Large intestine (tissue), 3 donors: ENCODE results near the gene TCEANC2. TPM values are rescaled to one million over a fixed set of nuclear protein-coding genes. Genes with fewer than 3 reads are reported as not detected.

Experiments
- DNase-seq, 2 donors: peaks; one replicate each; pipeline versions ENCODE4 v3.0.0 to v3.0.0-alpha.2; 2013
- H3K27ac ChIP-seq: one replicate; pipeline ENCODE4 v1.5.1; 2013; ENCODE audit warnings: low read length
- H3K27me3 ChIP-seq: 2 replicates; pipeline ENCODE4 v1.6.1; 2013; ENCODE audit warnings: low read length; ENCODE audit not compliant: control insufficient read depth, insufficient read depth
- H3K36me3 ChIP-seq: 2 replicates; pipeline ENCODE4 v1.6.1; 2013; ENCODE audit warnings: low read length; ENCODE audit not compliant: control insufficient read depth, insufficient read depth
- H3K4me1 ChIP-seq: one replicate; pipeline ENCODE4 v1.6.1; 2013; ENCODE audit warnings: low read length; ENCODE audit not compliant: control insufficient read depth, insufficient read depth
- H3K4me3 ChIP-seq: one replicate; pipeline ENCODE4 v1.5.1; 2013; ENCODE audit warnings: low read length
- H3K9me3 ChIP-seq: one replicate; pipeline ENCODE4 v1.6.1; 2013; ENCODE audit warnings: mild to moderate bottlenecking, low read depth, low read length, moderate library complexity; ENCODE audit not compliant: control insufficient read depth
- WGBS: methylation state at CpG from one replicate; pipeline ENCODE4 v1.1.5; 2013; ENCODE audit warnings: low lambda C conversion rate; ENCODE audit not compliant: insufficient coverage; 5-methylcytosine and 5-hydroxymethylcytosine counted together
- polyA plus RNA-seq: library from polyadenylated mRNA; unstranded; fragments of 120-200 nt; gene quantifications from one replicate; pipeline ENCODE4 v1.2.1, GENCODE V29; 2013

The TCEANC2 gene
- polyA plus RNA-seq, 1 donor, result 5.6 TPM

GRCh38 chr1:54052431-54052933 is 926 bp upstream of the TCEANC2 start:
- Histone ChIP-seq H3K4me3 (peak overlapping the region; percentile 90), H3K27ac (peak overlapping the region; percentile 96), H3K27me3 (no peaks in the 10 kb centered on the region), H3K9me3 (no peaks in the 10 kb centered on the region), H3K4me1 (peaks cover 10% of the 10 kb centered on the region), H3K36me3 (no peaks in the 10 kb centered on the region)
- DNase-seq, result peak; percentile 42 to 75
- WGBS, result no CpG with 5 or more reads among the region's 23 CpGs

- Histone ChIP-seq H3K9me3 (no peaks in the 10 kb centered on the region), H3K36me3 (no peaks in the 10 kb centered on the region), H3K4me1 (peaks cover 7% of the 10 kb centered on the region), H3K4me3 (peak overlapping the region; percentile 90), H3K27ac (peak overlapping the region; percentile 96), H3K27me3 (no peaks in the 10 kb centered on the region)
- WGBS, result no CpG with 5 or more reads among the region's 21 CpGs
- no peak for DNase-seq
Observed at GRCh38 chr1:54053745-54054437, 483 bp downstream of the TCEANC2 start.

DNA sequence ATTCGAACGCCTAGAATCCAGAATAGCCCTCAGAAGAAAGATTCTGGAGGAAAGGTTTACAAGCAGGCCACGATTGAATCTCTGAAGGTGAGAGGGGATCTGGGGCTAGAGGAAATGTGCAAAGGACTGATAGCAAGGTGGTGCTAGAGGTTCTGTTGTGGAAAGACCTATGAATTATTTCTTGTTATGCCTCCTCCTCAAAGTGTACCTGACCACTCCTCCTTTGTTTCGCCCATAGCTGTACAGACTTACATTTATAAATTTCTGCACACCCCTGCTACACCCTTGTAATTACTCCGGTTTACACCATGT is 986 bp downstream of the TCEANC2 start:
- 66% methylated on average over 2 of the region's 5 CpGs for WGBS
- Histone ChIP-seq H3K4me1 (peaks cover 7% of the 10 kb centered on the region), H3K27ac (no peak overlapping the region), H3K27me3 (no peaks in the 10 kb centered on the region), H3K4me3 (peak overlapping the region; percentile 90), H3K36me3 (no peaks in the 10 kb centered on the region), H3K9me3 (no peaks in the 10 kb centered on the region)
- peak in 1 of 2 donors; percentile 26 for DNase-seq

DNA sequence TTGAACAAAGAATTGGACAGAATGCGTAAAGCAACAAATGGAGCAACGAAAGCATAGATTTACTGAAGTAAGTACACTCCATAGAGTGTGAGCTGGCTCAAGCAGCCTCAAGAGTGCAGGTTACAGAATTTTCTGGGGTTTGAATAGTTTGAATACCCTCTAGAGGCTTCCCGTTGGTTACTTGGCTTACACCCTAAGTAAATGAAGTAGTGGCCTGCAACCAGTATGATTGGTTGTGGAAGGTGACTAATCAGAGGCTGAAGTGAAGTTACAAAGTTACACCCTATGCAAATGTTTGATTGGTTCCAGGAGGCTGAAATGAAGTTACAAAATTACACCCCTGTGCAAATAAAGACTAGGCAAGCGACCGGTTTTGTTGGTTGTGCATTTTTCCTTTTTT is 10.9 kb downstream of the TCEANC2 start:
- 100% methylated on average over 2 of the region's 5 CpGs for WGBS

GRCh38 chr1:54069791-54070170 is 16.4 kb downstream of the TCEANC2 start:
- DNase-seq, result no peak
- Histone ChIP-seq H3K9me3 (no peaks in the 10 kb centered on the region), H3K36me3 (peaks cover 3% of the 10 kb centered on the region), H3K4me3 (no peak overlapping the region), H3K4me1 (peaks cover 15% of the 10 kb centered on the region), H3K27me3 (no peaks in the 10 kb centered on the region), H3K27ac (no peak overlapping the region)
- WGBS, result no CpG with 5 or more reads among the region's 1 CpG

More for the DNA sequence above, 10.9 kb downstream of the TCEANC2 start:
- Histone ChIP-seq H3K9me3 (no peaks in the 10 kb centered on the region), H3K4me1 (no peaks in the 10 kb centered on the region), H3K36me3 (no peaks in the 10 kb centered on the region), H3K4me3 (no peak overlapping the region), H3K27me3 (no peaks in the 10 kb centered on the region), H3K27ac (no peak overlapping the region)
- no peak for DNase-seq

DNA sequence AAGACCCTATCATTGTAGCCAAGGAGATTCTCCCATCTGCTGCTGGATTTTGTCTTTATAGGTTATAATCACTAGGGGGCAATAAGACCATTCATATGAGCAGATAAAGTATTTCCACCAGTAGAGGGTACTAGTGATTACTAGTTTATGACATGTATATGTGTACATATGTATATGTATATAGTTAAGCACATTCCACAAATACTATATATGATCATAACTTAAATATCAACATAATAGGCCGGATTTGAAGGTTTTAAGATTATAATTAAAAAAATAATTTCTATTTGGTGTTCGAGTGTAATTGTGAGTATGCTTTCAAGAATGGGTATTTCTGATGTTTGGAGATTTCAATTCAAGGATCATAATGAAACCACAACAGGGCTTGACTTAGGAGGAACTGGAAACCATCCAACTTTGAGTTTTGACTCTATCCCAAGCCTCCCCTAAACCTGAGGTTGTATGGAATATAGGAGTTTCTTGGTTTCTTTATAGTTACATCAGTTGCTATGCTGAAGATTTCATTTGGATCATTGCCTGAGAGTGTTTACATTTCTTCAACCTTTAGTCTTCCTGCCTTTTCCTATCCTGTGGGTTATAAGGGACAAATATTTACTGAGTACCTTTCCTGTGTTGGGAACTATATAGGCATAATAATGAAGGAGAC is 16.9 kb downstream of the TCEANC2 start:
- WGBS, result no CpG with 5 or more reads among the region's 2 CpGs
- H3K4me3 ChIP-seq, result no peak overlapping the region
- no peak overlapping the region for H3K27ac ChIP-seq
- DNase-seq, result peak in 1 of 2 donors; percentile 53
- no peaks in the 10 kb centered on the region for H3K9me3 ChIP-seq
- peaks cover 3% of the 10 kb centered on the region for H3K36me3 ChIP-seq
- no peaks in the 10 kb centered on the region for H3K27me3 ChIP-seq
- peaks cover 15% of the 10 kb centered on the region for H3K4me1 ChIP-seq

- DNase-seq, result no peak
- H3K4me3 ChIP-seq, result no peak overlapping the region
- no peak overlapping the region for H3K27ac ChIP-seq
- no peaks in the 10 kb centered on the region for H3K27me3 ChIP-seq
- H3K9me3 ChIP-seq, result no peaks in the 10 kb centered on the region
- peaks cover 14% of the 10 kb centered on the region for H3K4me1 ChIP-seq
- peaks cover 3% of the 10 kb centered on the region for H3K36me3 ChIP-seq
Observed at GRCh38 chr1:54077359-54077758, 24.0 kb downstream of the TCEANC2 start.

- no CpG with 5 or more reads among the region's 2 CpGs for WGBS
- Histone ChIP-seq H3K27ac (no peak overlapping the region), H3K27me3 (no peaks in the 10 kb centered on the region), H3K4me3 (no peak overlapping the region), H3K9me3 (no peaks in the 10 kb centered on the region), H3K4me1 (peaks cover 3% of the 10 kb centered on the region), H3K36me3 (no peaks in the 10 kb centered on the region)
- DNase-seq, result peak in 1 of 2 donors; percentile 29
Observed at GRCh38 chr1:54080598-54081049, 27.2 kb downstream of the TCEANC2 start.

- WGBS, result no CpG with 5 or more reads among the region's 8 CpGs
- Histone ChIP-seq H3K27ac (no peak overlapping the region), H3K9me3 (no peaks in the 10 kb centered on the region), H3K4me3 (no peak overlapping the region), H3K4me1 (peaks cover 3% of the 10 kb centered on the region), H3K36me3 (no peaks in the 10 kb centered on the region), H3K27me3 (no peaks in the 10 kb centered on the region)
- DNase-seq, result peak; percentile 73
Observed at GRCh38 chr1:54081306-54082270, 28.2 kb downstream of the TCEANC2 start.

GRCh38 chr1:54084794-54085193 is 31.4 kb downstream of the TCEANC2 start:
- H3K36me3 ChIP-seq, result no peaks in the 10 kb centered on the region
- no peak overlapping the region for H3K27ac ChIP-seq
- 100% methylated on average over 1 of the region's 2 CpGs for WGBS
- no peak for DNase-seq
- no peak overlapping the region for H3K4me3 ChIP-seq
- H3K27me3 ChIP-seq, result no peaks in the 10 kb centered on the region
- H3K9me3 ChIP-seq, result no peaks in the 10 kb centered on the region
- H3K4me1 ChIP-seq, result peaks cover 3% of the 10 kb centered on the region
